Fibroblast of pulmonary artery (primary cell): ENCODE data around the gene OCRL.
A peak's percentile ranks its signal among the peaks of the same experiment; 100 is the strongest.

ENCODE experiments used
- DNase-seq: peaks from one replicate; pipeline ENCODE4 v3.0.0-alpha.2; 2010; ENCODE audit warnings: low read depth
- H3K4me3 ChIP-seq: replicated peaks from 2 replicates; pipeline ENCODE4 v1.5.1; 2011; ENCODE audit warnings: low read depth, mild to moderate bottlenecking, control low read depth, low read length, moderate library complexity
- TF ChIP-seq, protein P1 (sequence below): IDR thresholded peaks from 2 replicates; pipeline ENCODE4 v1.5.1; 2011; ENCODE audit warnings: mild to moderate bottlenecking, control low read depth, low read length, inconsistent platforms; ENCODE audit errors: missing control alignments

The OCRL gene

DNA sequence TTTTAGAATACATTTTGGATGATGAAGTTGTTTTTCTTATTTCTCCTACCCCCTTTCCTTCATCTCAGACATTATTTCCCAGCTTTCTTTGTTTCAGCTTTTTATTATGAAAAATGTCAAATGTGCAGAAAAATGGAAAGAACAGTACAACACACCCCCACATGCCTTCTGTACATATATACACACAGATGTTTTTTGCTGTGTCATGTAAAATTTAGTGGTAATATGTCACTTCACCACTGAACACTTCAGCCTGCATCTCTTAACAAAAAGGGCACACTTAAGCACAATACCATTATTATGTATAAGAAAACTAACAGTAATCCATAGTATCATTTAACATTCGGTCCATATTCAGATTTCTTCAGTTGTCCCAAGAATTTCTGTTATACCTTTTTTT lies 37.8 kb downstream of the OCRL start:
- no peak for DNase-seq
- TF ChIP-seq, protein P1, sequence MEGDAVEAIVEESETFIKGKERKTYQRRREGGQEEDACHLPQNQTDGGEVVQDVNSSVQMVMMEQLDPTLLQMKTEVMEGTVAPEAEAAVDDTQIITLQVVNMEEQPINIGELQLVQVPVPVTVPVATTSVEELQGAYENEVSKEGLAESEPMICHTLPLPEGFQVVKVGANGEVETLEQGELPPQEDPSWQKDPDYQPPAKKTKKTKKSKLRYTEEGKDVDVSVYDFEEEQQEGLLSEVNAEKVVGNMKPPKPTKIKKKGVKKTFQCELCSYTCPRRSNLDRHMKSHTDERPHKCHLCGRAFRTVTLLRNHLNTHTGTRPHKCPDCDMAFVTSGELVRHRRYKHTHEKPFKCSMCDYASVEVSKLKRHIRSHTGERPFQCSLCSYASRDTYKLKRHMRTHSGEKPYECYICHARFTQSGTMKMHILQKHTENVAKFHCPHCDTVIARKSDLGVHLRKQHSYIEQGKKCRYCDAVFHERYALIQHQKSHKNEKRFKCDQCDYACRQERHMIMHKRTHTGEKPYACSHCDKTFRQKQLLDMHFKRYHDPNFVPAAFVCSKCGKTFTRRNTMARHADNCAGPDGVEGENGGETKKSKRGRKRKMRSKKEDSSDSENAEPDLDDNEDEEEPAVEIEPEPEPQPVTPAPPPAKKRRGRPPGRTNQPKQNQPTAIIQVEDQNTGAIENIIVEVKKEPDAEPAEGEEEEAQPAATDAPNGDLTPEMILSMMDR: no peak
- H3K4me3 ChIP-seq: no peak overlapping the region

DNA sequence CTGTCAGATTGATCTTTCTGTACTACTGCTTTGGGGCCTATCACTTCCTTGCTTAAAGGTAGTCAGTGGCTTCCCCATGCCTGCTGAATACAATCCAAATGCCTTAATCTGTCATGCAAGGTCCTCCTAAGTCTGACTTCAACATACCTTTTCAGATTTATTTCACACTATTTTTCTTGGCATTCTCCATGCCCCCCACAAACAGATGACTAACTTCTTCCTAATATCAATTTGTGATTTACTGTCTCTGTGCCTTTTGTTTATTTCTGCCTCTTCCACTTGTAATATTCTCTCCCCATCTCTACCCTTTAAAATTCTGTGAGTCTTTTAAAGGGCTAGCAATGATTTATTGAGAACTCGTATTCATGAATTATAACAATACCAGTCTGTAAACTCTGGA lies 41.8 kb downstream of the OCRL start:
- DNase-seq: no peak
- no peak overlapping the region for H3K4me3 ChIP-seq
- TF ChIP-seq, protein P1: no peak

DNA sequence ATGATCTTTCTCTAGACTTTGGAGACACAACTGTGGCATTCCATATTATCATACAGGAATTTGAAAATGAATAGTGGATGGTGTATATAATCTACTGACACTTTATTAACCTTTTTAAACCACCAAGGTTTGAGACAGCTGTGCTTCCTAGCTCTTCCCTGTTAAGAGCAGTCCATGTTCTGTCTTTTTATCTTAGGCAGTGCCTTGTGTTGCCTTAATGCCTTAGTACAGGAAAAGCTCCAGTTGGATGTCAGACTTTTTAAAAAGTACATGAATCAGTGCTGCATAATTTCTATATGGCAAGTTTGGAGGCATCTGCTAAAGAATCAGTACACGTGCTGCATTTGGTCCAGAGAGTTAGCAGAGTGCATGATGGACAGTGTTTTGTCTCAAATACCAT lies 45.1 kb downstream of the OCRL start:
- H3K4me3 ChIP-seq: no peak overlapping the region
- TF ChIP-seq, protein P1: no peak
- DNase-seq: no peak

DNA sequence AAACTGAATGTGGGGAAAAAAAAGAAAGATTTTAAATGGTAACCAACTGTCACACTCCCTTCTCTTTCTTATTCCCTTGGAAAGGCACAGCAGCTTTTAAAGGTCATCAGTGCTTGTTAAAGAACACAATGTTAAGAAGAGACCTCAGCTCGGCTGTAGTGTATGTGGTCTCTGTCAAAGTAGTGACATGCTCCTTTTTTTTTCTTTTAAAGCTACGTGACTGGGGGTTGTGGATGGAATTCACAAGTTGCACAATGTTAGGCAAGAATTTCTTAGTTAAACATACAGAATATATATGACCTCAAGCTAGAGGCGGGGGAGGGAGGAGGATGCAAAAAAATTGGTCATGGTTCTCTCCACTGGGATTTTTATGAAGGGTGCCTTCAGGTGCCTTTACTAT lies 45.6 kb downstream of the OCRL start:
- no peak overlapping the region for H3K4me3 ChIP-seq
- TF ChIP-seq, protein P1: no peak
- DNase-seq: no peak

DNA sequence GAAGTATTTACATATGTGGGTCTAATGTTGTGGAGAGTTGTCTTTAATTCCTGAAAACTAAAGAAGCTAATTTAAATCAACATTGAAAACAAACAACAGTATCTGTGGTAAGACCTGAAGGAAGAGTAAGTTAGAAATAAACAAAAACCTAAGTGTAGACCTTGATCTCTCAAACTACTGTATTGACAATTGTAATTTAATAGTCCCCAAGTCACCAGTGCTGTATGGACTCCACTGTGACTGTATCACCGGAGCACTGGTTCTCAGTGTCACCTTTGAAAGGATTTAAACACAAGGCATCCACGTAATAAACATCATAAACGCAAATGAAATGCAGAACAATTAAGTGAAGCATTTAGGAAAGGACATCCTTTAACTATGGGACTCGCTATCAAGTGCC lies 46.4 kb downstream of the OCRL start:
- H3K4me3 ChIP-seq: no peak overlapping the region
- TF ChIP-seq, protein P1: no peak
- DNase-seq: no peak

DNA sequence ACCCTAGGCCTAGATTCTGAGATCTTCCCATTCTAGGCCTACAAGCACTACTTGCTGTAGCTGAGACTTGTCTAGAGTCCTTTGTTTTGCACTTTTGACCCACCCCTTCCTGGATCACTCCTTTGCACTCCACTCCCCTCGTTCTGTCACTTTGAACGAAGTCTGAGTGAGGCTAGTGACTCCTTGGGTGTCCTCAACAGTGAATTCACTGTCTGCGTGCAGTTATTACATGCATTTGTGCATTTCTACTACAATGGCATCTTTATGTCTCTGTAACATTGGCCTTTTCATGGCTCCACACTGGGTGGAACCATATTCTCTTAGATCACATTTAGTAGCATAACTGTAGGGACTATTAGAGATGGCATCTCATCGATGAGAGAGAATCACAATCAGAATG lies 50.5 kb downstream of the OCRL start:
- TF ChIP-seq, protein P1: no peak

DNA sequence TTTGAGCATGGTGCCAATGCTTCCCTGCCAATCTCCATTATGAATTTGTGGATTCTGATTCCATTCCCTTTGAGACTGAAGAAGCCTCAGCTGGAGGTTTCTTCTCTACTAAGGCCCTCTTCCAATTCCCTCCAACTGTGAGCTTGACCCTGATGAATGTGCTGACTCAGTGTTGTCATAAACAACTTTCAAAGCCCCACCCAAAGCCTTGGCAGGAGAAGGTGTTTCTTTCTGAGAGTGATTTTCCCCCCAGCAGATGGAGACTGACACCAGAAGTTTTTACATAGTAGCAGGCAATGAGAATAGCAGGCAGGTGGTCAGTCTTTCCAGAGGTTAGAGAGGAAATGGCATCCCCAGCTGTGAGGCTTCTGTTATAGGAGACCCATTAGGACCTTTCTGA lies 53.1 kb downstream of the OCRL start:
- TF ChIP-seq, protein P1: no peak
- DNase-seq: peak; percentile 38
- no peak overlapping the region for H3K4me3 ChIP-seq

More for the DNA sequence above, 50.5 kb downstream of the OCRL start:
- no peak for DNase-seq
- H3K4me3 ChIP-seq: no peak overlapping the region
